Vagina (tissue), 2 donors: ENCODE results near the gene KLHL33.

ENCODE experiments used
- POLR2A ChIP-seq, 2 donors: fragments of 450-650 bp; IDR thresholded peaks; one replicate each; pipeline ENCODE4 v1.6.1; 2017; ENCODE audit warnings: antibody characterized with exemption in 2 of 2, mild to moderate bottlenecking in 2 of 2, moderate library complexity in 2 of 2
- POLR2AphosphoS5 ChIP-seq, 2 donors: sonication (generic); formaldehyde crosslinking; IDR thresholded peaks; one replicate each; pipeline ENCODE4 v1.9.0; 2017; ENCODE audit warnings: antibody characterized with exemption in 2 of 2, mild to moderate bottlenecking in 2 of 2, low read depth in 1 of 2; ENCODE audit not compliant: insufficient read depth in 1 of 2

DNA sequence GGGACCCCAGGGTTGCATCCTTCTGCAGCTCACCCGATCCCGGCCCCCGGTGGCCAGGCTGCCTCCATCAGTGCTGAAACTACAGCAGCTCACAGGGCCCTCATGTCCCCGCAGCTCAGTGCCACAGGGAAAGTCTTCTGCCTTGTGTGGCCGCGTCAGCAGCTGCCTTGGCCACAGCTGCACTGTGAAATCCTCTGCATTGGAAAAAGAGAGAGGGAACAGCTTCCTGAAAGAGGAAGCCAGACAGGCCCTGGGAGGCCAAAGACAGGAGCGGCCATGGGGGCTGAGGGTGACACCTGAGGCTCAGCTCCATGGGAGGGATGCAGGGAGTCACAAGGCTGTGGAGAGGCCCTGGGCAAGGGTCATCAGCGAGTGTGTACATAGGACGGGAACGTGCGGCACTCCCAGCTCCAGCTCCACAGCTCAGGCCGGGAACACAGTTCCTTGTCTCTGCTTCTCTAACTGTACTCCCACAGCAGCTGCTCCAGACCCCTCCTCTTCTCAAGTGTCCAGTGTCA is 59.8 kb downstream of the KLHL33 start:
- TF ChIP-seq POLR2A (IDR thresholded peaks at IDR 0.05) (no peak), POLR2AphosphoS5 (IDR thresholded peaks at IDR 0.05; ENCODE audit: insufficient read depth in 1 of 2, low read depth in 1 of 2) (no peak)
